NCI-H187 (cell line): ENCODE results near the gene ELF5.

Source experiments
- DNase-seq, 2 experiments: peaks; one replicate each; lab custom pipeline; 2025; lab: John Stamatoyannopoulos, UW

Gene ELF5

DNA sequence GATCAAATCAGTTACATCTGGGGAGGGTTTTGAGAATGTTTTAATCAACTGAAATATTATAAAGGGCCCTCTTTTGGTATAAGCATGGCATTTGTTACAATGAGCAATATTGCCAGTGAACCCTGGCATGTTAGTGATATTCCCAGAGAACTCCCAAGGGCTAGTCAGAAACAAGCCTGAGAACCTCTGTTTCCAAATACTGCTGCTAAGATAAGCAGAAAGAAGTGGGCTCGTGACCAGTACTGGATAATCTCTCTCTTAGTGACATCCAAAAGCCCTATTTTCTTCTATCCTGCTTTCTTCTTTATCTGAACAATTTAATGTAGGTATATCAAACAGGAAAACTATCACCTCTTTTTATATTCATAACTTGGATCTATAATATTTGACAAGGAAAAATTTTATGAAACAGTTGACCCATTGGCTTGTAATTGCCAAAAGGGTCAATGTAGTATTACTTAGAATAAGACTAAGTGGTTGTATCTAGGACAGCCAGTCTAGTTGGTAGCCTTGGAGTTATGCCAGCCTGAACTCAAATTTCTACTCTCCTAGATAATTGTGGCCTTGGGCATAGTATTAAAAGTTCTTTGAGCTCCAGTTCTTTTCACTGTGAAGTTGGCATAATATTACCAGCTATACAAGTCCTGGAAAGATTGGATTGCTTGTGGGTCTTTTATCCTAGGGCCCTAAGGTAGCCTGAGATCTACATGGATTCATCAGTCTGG, 59.1 kb downstream of the ELF5 start:
- no peak for DNase-seq

DNA sequence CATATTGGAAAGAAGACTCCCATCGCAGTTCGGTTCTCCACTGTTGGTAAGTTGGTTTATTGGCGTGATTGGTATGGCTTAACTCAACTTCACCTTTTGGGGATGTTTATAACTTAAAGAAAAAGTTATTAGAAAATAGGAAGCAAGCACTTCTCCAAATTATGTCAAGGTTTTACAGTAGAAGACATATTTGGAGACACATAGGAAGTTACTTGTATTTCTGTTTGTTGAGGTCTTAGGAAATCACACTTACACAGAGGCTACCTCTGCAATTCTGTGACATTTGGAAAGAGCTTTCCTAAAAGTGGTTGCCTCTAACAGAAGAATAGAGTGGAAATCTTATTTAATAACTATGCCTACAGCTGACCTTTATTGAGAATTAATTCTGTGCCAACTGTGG, 62.5 kb downstream of the ELF5 start:
- no peak for DNase-seq

DNA sequence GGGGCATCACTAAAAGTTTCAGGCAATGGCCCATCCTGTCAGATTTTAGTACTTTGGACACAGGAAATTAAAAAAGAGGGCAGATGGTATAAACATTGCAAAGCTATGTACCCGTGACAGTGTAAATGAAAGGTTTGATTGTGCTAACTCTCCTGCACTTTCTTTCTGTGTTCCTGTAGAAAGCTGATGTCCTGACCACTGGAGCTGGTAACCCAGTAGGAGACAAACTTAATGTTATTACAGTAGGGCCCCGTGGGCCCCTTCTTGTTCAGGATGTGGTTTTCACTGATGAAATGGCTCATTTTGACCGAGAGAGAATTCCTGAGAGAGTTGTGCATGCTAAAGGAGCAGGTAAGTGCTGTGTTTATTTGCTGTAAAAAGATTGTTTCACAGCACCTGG, 64.6 kb downstream of the ELF5 start:
- DNase-seq: no peak

DNA sequence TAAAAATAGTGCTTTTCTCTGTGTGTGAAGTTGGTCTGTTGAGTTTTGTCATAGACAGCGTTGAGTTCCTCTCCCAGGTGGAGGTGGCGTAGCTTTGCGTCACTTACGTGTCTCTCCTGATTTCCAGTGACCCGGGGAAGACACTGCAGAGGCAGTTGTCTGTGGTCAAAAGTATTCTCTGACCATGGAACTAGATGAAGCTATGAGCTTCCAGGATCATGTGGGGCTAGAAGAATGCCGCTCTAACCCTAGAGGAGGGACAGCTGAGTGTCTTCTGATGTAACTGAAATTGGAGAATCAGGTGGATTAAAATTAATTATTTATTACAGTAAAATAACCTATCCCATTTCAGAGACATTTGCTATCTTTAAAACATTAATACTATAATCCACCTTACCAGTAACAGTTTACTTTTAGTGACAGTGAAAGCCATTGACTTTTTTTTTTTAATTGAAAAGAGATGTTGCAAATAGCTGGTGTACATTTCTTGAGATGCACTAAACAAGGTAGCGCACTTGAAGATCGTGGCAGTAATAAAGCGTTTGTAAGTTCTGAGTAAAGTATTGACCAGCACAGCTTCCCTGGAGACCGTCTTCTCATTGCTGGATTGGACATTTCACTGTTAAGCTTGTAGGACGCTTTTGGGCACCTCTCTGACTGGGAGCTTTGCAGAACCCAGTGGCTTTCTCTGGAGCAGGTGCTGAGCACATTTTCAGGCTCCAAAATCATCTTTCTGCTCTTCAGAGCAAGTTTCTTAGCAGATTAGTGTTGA, 65.2 kb downstream of the ELF5 start:
- DNase-seq: no peak

DNA sequence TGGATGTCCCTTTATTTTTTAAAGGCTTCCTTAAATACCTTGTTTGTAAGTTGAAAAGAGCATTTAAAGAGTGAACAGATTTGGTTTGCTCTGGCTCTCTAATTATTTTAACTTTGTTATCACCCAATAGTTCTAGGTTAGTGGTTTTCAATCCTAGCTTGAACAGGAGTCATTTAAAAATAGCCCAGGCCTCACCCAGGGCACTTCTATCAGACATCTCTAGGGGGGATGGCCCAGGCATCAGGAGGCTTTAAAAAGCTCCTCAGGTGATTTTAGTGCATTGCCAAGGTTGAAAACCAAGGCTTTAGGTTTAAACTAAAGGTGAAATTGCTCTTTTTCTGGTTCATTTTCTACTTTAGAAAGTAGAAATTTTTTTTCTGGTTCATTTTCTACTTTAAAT, 66.5 kb downstream of the ELF5 start:
- no peak for DNase-seq

DNA sequence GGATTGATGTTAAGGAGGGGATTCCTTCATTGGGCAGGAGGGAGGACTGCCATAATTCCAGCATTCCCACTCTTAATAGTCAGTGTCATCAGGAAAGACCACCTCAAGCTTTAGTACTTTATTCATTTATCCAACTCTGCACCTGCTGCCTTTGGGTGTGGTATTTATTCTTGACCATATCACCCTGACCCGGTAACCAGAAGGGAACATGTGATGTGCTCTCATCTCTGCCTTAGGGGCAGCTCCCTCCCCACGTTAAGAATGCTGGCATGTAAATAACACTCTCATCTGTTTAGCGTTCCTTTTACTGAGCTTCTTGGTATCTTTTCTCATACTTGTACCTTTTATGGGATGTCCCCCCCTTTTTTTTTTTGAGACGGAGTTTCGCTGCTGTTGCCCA, 67.2 kb downstream of the ELF5 start:
- no peak for DNase-seq

DNA sequence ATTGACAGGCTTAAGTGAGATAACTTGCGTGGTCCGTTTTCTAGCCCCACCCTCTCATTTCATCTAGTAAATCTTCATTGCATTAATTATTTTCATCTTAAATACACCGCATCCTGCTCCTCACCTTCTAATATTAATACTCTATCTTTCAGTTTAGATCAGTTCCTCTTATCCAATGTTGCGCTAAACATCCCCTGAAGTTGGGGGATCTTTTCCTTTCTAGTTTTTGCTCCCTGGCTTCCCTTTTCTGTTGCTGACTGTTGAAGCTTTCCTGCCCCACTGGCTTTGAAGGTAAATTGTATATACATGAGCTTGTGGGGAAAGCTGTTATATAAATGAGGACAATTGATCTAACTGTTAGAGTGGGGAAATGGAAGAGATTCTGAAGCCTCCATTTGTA, 67.6 kb downstream of the ELF5 start:
- no peak for DNase-seq

DNA sequence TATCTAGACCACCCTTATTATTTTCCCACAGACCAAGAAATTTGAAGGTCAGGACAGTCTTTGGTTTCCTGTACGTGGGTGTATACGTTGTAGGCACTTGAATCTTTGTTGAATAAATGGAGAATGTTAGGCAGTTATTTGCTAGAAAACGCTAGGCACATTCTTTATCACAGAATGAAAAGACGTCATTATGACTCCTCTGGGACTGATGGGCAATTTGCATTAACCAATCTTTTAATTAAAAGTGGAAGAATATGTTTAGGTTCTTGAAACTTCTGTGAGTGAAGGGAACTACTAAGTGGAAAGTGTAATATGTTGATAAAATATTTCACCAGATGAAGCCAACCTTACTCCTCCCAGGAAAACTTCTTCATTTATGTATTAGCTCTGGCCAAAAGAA, 69.2 kb downstream of the ELF5 start:
- no peak for DNase-seq

DNA sequence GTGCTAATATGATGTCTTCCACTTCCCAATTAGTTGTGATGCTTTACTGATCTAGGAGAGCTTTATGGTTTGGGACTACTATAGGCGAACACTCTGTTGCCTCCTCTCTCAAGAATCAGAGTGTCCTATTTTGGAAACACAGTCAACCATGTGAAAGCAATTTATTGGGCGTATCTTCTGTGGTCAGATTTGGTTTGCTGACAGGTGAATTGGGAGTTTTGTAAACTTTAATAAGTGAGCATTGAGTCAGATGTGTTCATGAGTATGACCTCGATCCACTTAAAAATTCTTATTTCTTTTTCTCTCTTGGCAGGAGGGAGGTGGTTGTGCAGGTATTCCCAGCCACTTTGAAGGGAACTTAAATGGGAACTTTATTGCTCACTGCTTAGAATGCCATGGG, 70.5 kb downstream of the ELF5 start:
- no peak for DNase-seq

DNA sequence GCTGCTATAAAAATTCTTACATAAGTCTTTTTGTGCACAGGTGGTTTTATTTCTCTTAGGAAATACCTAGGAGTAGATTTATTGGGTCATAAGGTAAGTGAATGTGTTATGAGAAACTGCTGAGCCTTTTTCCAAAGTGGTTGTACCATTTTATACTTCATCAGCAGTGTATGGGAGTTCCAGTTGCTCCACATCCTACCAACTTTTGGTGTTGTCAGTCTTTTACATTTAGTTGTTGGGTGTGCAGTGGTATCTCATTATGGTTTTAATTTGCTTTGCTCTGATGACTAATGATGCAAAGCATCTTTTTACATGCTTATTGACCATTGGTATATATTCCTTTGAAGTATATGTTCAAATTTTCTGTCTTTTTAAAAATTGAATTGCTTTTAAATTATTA, 71.8 kb downstream of the ELF5 start:
- no peak for DNase-seq

DNA sequence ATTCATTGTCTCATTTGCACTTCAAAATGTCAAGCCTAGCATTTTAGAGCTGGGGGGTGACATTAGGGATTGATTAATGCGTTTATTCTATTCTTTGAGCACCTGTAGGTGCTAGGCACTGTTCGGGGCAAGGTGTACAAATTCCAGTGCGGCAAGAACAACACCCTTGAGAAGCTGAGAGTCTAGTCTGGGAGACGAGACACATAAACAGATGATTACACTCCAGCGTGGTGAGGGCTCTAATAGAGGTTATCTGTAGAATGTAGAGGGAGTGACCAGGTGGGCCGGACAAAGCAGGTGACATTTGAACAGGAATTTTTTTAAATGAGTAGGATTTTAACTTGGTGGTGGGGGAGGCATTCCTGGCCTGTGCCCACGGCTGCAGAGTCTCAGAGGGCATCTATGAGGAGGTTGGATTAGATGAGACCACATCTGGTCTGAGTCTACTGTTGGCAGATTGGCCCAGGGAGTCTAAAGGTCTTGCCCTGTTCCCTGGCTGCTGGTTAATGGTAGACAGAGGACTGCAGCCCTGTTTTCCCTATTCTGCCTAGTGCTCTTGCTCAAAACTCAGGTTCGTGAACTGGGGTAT, 73.9 kb downstream of the ELF5 start:
- no peak for DNase-seq

DNA sequence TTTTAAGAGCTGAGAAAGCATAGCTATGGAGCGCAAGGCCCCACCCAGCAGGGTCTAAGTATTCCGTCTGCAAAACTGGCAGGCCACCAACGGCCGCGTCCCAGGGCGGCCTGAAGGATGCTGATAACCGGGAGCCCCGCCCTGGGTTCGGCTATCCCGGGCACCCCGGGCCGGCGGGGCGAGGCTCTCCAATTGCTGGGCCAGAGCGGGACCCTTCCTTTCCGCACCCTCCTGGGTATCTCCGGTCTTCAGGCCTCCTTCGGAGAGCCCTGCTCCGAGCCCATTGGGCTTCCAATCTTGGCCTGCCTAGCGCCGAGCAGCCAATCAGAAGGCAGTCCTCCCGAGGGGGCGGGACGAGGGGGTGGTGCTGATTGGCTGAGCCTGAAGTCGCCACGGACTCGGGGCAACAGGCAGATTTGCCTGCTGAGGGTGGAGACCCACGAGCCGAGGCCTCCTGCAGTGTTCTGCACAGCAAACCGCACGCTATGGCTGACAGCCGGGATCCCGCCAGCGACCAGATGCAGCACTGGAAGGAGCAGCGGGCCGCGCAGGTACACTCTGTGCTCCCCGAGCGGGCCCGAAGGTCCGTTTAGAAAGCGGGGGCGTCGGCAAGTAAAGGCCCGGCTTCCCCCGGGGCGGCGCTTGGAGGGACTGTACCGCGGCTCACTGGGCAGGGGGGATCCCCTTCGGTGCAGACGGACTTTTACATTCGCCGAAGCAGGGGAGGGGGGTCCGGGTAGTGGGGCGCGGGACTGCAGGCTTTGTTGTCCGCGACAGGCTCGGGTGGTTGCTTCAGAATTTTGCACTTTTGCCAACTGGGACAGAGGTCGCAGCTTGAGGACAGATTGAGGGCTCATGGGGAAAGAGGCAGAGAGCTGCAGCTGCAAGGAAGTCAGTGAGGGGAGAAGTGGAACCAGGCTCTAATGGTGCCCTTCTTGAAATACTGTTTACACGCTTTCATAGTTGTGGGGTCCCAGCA, 74.8 kb downstream of the ELF5 start, which contains the start of gene CAT:
TSS of gene CAT (plus strand) at position 406 of the 979 bp plus-strand sequence. CDS start at position 486, 80 bp downstream.
- peak; percentile 64 to 81 for DNase-seq

DNA sequence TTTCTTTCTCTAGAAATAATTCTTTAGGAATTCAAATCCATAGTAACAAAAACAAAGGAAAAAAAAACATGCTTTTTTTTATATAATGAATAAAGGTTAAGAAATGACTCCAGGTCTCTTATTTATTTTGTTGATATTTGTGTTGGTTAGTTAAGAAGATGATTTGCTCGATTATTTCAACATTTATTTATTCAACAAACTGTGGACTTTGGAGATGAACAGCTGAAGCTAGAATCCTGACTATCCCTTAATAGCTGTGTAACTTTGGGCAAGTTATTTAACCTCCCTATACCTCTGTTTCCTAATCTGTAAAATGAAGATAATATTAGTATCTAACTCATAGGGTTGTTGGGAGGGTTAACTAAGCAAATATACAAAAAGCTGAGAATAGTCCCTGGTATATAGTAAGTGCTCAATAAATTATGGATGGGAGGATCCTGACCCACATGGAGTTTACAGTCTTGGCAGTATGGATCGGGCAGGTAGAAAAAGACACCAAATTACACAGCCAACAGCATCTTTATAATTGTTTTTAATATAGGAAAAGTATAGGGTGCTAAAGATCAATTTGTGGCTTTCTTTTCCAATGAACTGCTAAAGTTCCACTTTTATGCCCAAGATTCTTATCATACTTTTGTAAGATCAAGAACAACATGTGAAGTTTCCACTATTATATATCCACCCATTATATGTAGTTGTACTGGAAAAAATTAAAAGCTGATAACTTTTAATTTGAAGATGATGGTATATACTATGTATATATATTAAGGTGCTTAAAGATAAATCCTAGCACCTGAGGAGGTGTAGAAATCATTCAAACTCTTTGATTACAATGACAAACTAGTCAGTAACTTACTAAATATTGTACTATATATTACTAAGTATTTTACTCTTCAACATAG, 76.1 kb downstream of the ELF5 start:
- DNase-seq: no peak

DNA sequence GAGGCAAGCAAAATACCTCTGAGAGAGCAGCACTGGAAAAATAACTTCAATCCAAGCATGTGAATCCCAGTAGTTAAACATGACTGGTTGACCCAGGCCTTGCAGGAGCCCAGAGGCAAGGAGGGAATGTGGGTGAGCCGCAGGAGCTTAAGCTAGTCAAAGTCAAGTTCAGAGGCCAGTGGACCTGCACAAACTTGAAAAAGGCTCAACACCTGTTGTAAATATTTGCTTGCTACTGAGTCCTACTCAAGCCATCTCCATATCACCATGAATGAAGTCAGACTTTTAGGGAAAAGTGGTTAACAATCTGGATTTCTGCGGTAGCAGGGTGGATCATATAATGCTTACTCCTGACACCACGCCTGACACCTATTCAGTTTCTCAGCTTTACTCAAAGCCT, 79.7 kb downstream of the ELF5 start:
- no peak for DNase-seq

DNA sequence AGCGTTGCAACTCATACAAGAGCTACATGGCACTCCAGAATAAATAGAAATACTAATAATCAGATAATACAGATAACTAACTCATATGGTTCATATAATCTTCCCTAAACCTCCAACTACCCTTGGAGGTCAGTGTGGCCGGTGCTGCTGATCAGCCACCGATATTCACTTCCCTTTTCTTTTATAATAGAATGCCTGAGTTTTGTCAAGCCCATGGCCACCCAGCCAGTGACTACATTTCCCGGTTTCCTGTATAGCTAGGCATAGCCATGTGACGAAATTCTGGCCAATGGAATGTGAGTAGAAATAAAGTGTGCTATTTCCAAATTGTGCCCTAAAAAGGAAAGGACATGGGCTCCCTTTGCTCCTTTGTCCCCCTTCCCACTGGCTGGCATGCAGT, 80.8 kb downstream of the ELF5 start:
- DNase-seq: no peak

DNA sequence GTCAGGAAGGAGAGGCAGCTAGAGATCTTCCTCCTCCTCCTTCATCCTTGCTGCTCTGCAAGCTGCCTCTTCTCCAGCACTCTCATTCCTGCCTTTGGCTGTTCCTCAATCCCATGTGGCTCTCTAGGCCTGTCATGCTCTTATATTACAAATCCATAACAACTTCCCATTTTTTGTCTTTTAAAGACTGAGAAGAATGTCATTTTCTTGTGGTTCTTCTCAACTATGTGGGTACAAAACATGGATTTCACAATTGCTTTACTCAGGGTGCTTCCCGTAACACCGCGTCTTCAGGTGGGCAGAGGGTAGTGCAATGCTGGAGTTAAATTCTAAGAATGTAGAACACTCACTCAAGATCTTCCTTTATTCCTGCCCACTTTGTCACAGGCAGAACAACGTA, 81.6 kb downstream of the ELF5 start:
- DNase-seq: no peak
